GM06990 (cell line): Measurements from ENCODE around the gene CCND2.
A peak's percentile ranks its signal among the peaks of the same experiment; 100 is the strongest.

Experiments used
- DNase-seq: peaks from one replicate; pipeline ENCODE4 v3.0.0-alpha.2; 2011; ENCODE audit not compliant: insufficient read length; ENCODE audit errors: extremely low read depth
- H3K27me3 ChIP-seq: replicated peaks from 2 replicates; pipeline ENCODE4 v1.6.0; 2011; ENCODE audit warnings: low read length; ENCODE audit not compliant: control insufficient read depth, insufficient read depth
- H3K36me3 ChIP-seq: 2 replicates; pipeline ENCODE4 v1.5.1; 2011; ENCODE audit warnings: low read length; ENCODE audit not compliant: control insufficient read depth, insufficient read depth
- H3K4me3 ChIP-seq: replicated peaks from 2 replicates; pipeline ENCODE4 v1.5.1; 2011; ENCODE audit warnings: low read depth, mild to moderate bottlenecking, control low read depth, low read length
- CTCF ChIP-seq: IDR thresholded peaks from 2 replicates; pipeline ENCODE4 v1.5.1; 2011; ENCODE audit warnings: low read length, control low read depth, mild to moderate bottlenecking, inconsistent platforms; ENCODE audit not compliant: insufficient read depth, poor library complexity, severe bottlenecking

The CCND2 gene

DNA sequence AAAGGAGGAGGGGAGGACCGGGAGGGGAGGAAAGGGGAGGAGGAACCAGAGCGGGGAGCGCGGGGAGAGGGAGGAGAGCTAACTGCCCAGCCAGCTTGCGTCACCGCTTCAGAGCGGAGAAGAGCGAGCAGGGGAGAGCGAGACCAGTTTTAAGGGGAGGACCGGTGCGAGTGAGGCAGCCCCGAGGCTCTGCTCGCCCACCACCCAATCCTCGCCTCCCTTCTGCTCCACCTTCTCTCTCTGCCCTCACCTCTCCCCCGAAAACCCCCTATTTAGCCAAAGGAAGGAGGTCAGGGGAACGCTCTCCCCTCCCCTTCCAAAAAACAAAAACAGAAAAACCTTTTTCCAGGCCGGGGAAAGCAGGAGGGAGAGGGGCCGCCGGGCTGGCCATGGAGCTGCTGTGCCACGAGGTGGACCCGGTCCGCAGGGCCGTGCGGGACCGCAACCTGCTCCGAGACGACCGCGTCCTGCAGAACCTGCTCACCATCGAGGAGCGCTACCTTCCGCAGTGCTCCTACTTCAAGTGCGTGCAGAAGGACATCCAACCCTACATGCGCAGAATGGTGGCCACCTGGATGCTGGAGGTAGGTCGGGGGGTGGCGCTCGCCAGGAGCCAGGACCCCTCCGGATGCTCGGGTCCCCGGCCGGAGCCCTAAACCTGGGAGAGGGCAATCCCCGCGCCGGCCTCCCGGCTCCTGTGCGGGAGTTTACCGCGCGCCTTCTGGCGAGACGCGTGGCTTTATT is at the start of gene CCND2:
Gene CCND2, plus strand, starts transcription at position 111 of the 744 bp plus-strand sequence. Its CDS starts 279 bp downstream, at position 390.
- DNase-seq = peak; percentile 79

GRCh38 chr12:4224206-4224889 is 49.2 kb upstream of the CCND2 start:
- Histone ChIP-seq H3K27me3 (no peaks in the 10 kb centered on the region), H3K36me3 (no peaks in the 10 kb centered on the region), H3K4me3 (no peak overlapping the region)
- DNase-seq = no peak
- TF ChIP-seq CTCF = no peak

More for the DNA sequence above, at the start of gene CCND2:
- Histone ChIP-seq H3K27me3 (no peaks in the 10 kb centered on the region), H3K36me3 (peaks cover 22% of the 10 kb centered on the region), H3K4me3 (peak within 1 kb of the TSS; percentile 94)
- TF ChIP-seq CTCF = no peak

GRCh38 chr12:4225571-4225970 is 48.0 kb upstream of the CCND2 start:
- no peak for TF ChIP-seq CTCF
- Histone ChIP-seq H3K36me3 (no peaks in the 10 kb centered on the region), H3K27me3 (no peaks in the 10 kb centered on the region; the same call in 1 of the 2 replicates), H3K4me3 (no peak overlapping the region)
- no peak for DNase-seq

DNA sequence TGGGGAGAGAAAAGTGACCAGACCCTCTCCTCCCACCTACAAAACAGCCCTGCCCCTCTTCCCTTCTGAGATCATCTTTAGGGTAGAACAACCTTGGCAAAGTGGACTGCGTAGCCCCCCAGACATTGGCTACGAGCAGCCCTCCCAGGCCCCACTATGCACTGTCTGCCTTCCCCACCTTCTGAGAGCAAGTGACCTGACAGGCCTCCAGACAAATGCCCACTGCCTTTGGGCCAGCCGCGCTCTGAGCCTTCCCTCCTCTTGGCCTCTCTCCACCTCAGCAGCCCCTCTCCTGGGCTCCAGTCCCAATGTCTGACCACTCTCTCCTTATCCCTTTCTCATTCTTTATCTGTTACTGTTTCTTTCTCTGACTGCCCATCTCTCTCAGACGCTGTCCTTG is 46.5 kb upstream of the CCND2 start:
- Histone ChIP-seq H3K36me3 (no peaks in the 10 kb centered on the region), H3K27me3 (peaks cover under 1% of the 10 kb centered on the region), H3K4me3 (no peak overlapping the region)
- DNase-seq = no peak
- TF ChIP-seq CTCF = no peak

DNA sequence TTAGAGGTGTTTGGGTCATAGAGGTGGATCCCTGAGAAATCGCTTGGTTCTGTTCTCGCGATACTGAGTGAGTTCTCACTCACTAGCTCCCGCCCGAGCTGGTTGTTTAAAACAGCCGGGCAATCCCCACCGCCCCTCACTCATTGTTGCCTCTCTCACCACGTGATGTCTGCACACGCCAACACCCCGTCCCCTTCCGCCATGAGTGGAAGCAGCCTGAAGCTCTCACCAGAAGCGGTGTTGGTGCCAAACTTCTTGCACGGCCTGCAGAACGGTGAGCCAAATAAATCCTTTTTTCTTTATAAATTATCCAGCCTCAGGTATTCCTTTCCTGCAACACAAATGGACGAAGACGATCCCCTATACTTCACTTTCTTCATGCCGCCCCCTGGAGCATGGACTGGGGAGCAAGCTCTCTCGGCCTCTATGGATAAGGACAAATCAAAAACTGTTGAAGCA is 45.4 kb upstream of the CCND2 start:
- no peaks in the 10 kb centered on the region for H3K36me3 ChIP-seq
- no peak for DNase-seq
- TF ChIP-seq CTCF = peak; percentile 2
- H3K27me3 ChIP-seq = peaks cover 2% of the 10 kb centered on the region
- no peak overlapping the region for H3K4me3 ChIP-seq
